ENCODE measurements around the gene RNASEH2B. TPM values are rescaled to one million over a fixed set of nuclear protein-coding genes. Genes with fewer than 3 reads are reported as not detected.

The RNASEH2B gene
- polyA plus RNA-seq, 3 donors = 30.9 to 71.5 (median 65.9) TPM

GRCh38 chr13:50866817-50867636 lies 42.6 kb upstream of the RNASEH2B start:
- 100% methylated on average over 1 of the region's 2 CpGs for WGBS (ENCODE audit: insufficient coverage)
- H2AFZ ChIP-seq (ENCODE audit: insufficient read depth, low read depth, low read length, poor library complexity, severe bottlenecking) = peak overlapping the region; percentile 7
- H3K4me1 ChIP-seq (ENCODE audit: control insufficient read depth in 1 of 2, insufficient read depth in 2 of 2, low read length in 2 of 2) = no peaks in the 10 kb centered on the region
- H4K20me1 ChIP-seq (ENCODE audit: insufficient read depth, low read length) = no peaks in the 10 kb centered on the region
- H3K4me1 Mint-ChIP-seq = peaks cover 13% of the 10 kb centered on the region
- no peaks in the 10 kb centered on the region for H3K36me3 ChIP-seq (replicated peaks in 1 of 2; ENCODE audit: control insufficient read depth in 1 of 2, insufficient read depth in 2 of 2, low read length in 2 of 2)
- H3K4me3 ChIP-seq (replicated peaks in 1 of 3; ENCODE audit: low read depth in 2 of 3, low read length in 3 of 3) = no peak overlapping the region
- H3K27ac Mint-ChIP-seq = peak overlapping the region in 1 of 7 donors; percentile 12
- H3K79me2 ChIP-seq (ENCODE audit: insufficient read depth, low read length) = no peaks in the 10 kb centered on the region
- no peak overlapping the region for H3K4me3 Mint-ChIP-seq
- no peaks in the 10 kb centered on the region for H3K9me3 ChIP-seq (replicated peaks in 1 of 2; ENCODE audit: control insufficient read depth in 1 of 2, insufficient read depth in 1 of 2, low read length in 2 of 2)
- H3K27me3 Mint-ChIP-seq (ENCODE audit: low read depth in 3 of 3) = peaks cover 0 to 4% (median 3%) of the 10 kb centered on the region in 3 donors
- DNase-seq = no peak
- H3K9ac ChIP-seq (ENCODE audit: insufficient read depth, low read length, poor library complexity, severe bottlenecking) = no peak overlapping the region
- peaks cover 0 to 7% (median 2%) of the 10 kb centered on the region in 7 donors for H3K9me3 Mint-ChIP-seq
- H3K27me3 ChIP-seq (ENCODE audit: control insufficient read depth in 2 of 2, insufficient read depth in 2 of 2, low read length in 2 of 2) = no peaks in the 10 kb centered on the region
- no peaks in the 10 kb centered on the region for H3K36me3 Mint-ChIP-seq
- H3K4me2 ChIP-seq (replicated peaks; ENCODE audit: extremely low read depth, low read length, poor library complexity, severe bottlenecking) = no peak overlapping the region
- peak; percentile 9 for TF ChIP-seq CTCF (IDR thresholded peaks at IDR 0.05)
- intact Hi-C loops (cut with micrococcal nuclease) = no loop called here
- no peak overlapping the region for H3K27ac ChIP-seq (ENCODE audit: low read depth in 1 of 2, low read length in 2 of 2)

GRCh38 chr13:50867637-50867945 lies 42.0 kb upstream of the RNASEH2B start:
- H3K4me3 Mint-ChIP-seq = no peak overlapping the region
- WGBS (ENCODE audit: insufficient coverage) = 43% methylated on average over 1 of the region's 3 CpGs
- DNase-seq = no peak
- TF ChIP-seq CTCF (IDR thresholded peaks at IDR 0.05) = no peak
- Histone ChIP-seq H2AFZ (ENCODE audit: insufficient read depth, low read depth, low read length, poor library complexity, severe bottlenecking) (peak overlapping the region; percentile 7), H3K4me3 (replicated peaks in 1 of 3; ENCODE audit: low read depth in 2 of 3, low read length in 3 of 3) (no peak overlapping the region), H3K79me2 (ENCODE audit: insufficient read depth, low read length) (no peaks in the 10 kb centered on the region), H3K36me3 (replicated peaks in 1 of 2; ENCODE audit: control insufficient read depth in 1 of 2, insufficient read depth in 2 of 2, low read length in 2 of 2) (no peaks in the 10 kb centered on the region), H3K4me2 (replicated peaks; ENCODE audit: extremely low read depth, low read length, poor library complexity, severe bottlenecking) (peak overlapping the region; percentile 9), H3K27ac (ENCODE audit: low read depth in 1 of 2, low read length in 2 of 2) (no peak overlapping the region), H4K20me1 (ENCODE audit: insufficient read depth, low read length) (no peaks in the 10 kb centered on the region), H3K27me3 (ENCODE audit: control insufficient read depth in 2 of 2, insufficient read depth in 2 of 2, low read length in 2 of 2) (no peaks in the 10 kb centered on the region), H3K9me3 (replicated peaks in 1 of 2; ENCODE audit: control insufficient read depth in 1 of 2, insufficient read depth in 1 of 2, low read length in 2 of 2) (no peaks in the 10 kb centered on the region), H3K9ac (ENCODE audit: insufficient read depth, low read length, poor library complexity, severe bottlenecking) (no peak overlapping the region), H3K4me1 (ENCODE audit: control insufficient read depth in 1 of 2, insufficient read depth in 2 of 2, low read length in 2 of 2) (no peaks in the 10 kb centered on the region)
- peaks cover 0 to 7% (median 2%) of the 10 kb centered on the region in 7 donors for H3K9me3 Mint-ChIP-seq
- no peak overlapping the region for H3K27ac Mint-ChIP-seq
- peaks cover 0 to 4% (median 3%) of the 10 kb centered on the region in 3 donors for H3K27me3 Mint-ChIP-seq (ENCODE audit: low read depth in 3 of 3)
- no peaks in the 10 kb centered on the region for H3K36me3 Mint-ChIP-seq
- intact Hi-C loops (cut with micrococcal nuclease) = no loop called here
- peaks cover 13% of the 10 kb centered on the region for H3K4me1 Mint-ChIP-seq

All from CD14-positive monocyte (primary cell).